Activated CD4-positive, alpha-beta memory T cell treated with anti-CD3 and anti-CD28 coated beads for 36 hours (primary cell): Measurements from ENCODE around the gene PLXNA1. TPM values are rescaled to one million over a fixed set of nuclear protein-coding genes. Genes with fewer than 3 reads are reported as not detected.

Source experiments
- CTCF ChIA-PET: fragments of 350-600 bp; sonication (Branson Sonifier 250); formaldehyde crosslinking; loops from one replicate; lab custom pipeline; 2021; ENCODE audit warnings: antibody characterized with exemption, inconsistent platforms; lab: Charles Lee
- POLR2A ChIA-PET: fragments of 350-600 bp; sonication (Branson Sonifier 250); formaldehyde crosslinking; loops from one replicate; lab custom pipeline; 2021; ENCODE audit warnings: antibody characterized with exemption; lab: Charles Lee
- DNase-seq: peaks from one replicate; pipeline ENCODE4 v3.0.0-alpha.2; 2020
- H3K27ac Mint-ChIP-seq: one replicate; pipeline ENCODE4 v1.8.0; 2021; ENCODE audit warnings: mixed read lengths
- H3K27me3 Mint-ChIP-seq: one replicate; pipeline ENCODE4 v1.8.0; 2021; ENCODE audit warnings: mixed read lengths
- H3K36me3 Mint-ChIP-seq: one replicate; pipeline ENCODE4 v1.8.0; 2021; ENCODE audit warnings: mixed read lengths
- H3K4me1 Mint-ChIP-seq: one replicate; pipeline ENCODE4 v1.8.0; 2021; ENCODE audit warnings: low read depth, mixed read lengths
- H3K4me3 Mint-ChIP-seq: one replicate; pipeline ENCODE4 v1.8.0; 2021; ENCODE audit warnings: mild to moderate bottlenecking, mixed read lengths
- H3K9me3 Mint-ChIP-seq: one replicate; pipeline ENCODE4 v1.8.0; 2021; ENCODE audit warnings: mixed read lengths
- intact Hi-C: fragments of 100-400 bp; cut with micrococcal nuclease; formaldehyde crosslinking; loops from one replicate; pipeline ENCODE4 v1.15.1; 2023
- total RNA-seq, 2 experiments: library from RNA; stranded (reverse); gene quantifications; one replicate each; pipeline ENCODE4 v1.2.3, GENCODE V29; 2021

Gene PLXNA1
- total RNA-seq, 2 experiments from 2014 or later, result 8.8 to 9.3 TPM

GRCh38 chr3:126944089-126944965 lies 38.6 kb upstream of the PLXNA1 start:
- no peaks in the 10 kb centered on the region for H3K27me3 Mint-ChIP-seq
- H3K4me3 Mint-ChIP-seq, result no peak overlapping the region
- H3K9me3 Mint-ChIP-seq, result no peaks in the 10 kb centered on the region
- POLR2A ChIA-PET, result no interaction called here
- intact Hi-C loops, result no loop called here
- CTCF ChIA-PET, result interaction anchor here (0.7 kb wide), 1 partner anchor 14 kb away, joined by 3 read pairs; no protein-coding TSS in a partner anchor
- DNase-seq, result no peak
- no peaks in the 10 kb centered on the region for H3K4me1 Mint-ChIP-seq
- H3K27ac Mint-ChIP-seq, result no peak overlapping the region
- H3K36me3 Mint-ChIP-seq, result peaks cover 3% of the 10 kb centered on the region

DNA sequence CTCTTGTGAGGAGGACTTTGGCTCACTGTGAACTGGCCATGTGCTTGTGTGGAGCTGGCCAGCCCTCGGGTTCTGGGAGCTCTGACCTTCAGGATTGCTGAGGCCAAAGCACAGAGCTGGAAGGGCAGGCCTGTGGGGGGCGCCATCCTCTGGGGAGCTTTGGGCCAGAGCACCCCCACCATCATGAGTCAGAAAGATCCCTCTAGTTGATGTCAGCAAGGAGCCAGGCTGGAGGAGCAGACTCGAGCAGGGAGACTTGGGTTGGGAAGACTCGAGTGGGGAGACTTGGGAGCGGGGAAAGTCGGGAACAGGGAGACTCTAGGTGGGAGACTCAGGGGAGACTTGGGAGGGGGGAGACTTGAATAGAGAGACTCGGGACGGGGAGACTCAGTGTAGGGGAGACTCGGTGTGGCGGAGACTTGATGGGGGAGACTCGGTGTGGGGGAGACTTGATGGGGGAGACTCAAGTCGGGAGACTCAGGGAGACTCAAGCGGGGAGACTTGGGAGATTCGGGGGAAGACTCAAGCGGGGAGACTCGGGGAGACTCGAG lies 37.7 kb upstream of the PLXNA1 start:
- no peak overlapping the region for H3K27ac Mint-ChIP-seq
- intact Hi-C loops, result no loop called here
- H3K4me3 Mint-ChIP-seq, result no peak overlapping the region
- CTCF ChIA-PET, result no interaction called here
- no peaks in the 10 kb centered on the region for H3K9me3 Mint-ChIP-seq
- POLR2A ChIA-PET, result no interaction called here
- no peaks in the 10 kb centered on the region for H3K27me3 Mint-ChIP-seq
- no peak for DNase-seq
- no peaks in the 10 kb centered on the region for H3K4me1 Mint-ChIP-seq
- H3K36me3 Mint-ChIP-seq, result peaks cover 3% of the 10 kb centered on the region

DNA sequence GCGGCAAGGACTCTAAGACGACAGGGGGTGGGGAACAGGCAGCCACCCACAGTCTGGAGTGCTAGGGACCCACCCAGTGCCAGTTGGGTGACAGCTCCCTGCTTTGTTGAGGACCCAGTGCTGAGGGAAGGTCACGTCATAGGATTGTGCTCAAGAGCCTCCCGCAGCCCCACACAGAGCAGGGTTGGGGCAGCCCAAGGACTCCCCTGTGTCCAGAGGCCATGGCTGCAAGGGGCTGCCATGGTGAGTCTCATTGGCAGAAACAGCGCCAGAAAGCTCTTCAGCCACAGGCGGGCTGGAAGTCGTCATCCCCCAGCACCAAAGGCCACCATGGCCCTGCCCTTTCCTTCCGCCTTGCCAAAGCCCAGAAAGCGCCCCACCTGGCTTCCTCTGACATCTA lies 37.0 kb upstream of the PLXNA1 start:
- DNase-seq, result no peak
- H3K9me3 Mint-ChIP-seq, result no peaks in the 10 kb centered on the region
- H3K27ac Mint-ChIP-seq, result no peak overlapping the region
- H3K4me1 Mint-ChIP-seq, result no peaks in the 10 kb centered on the region
- POLR2A ChIA-PET, result no interaction called here
- intact Hi-C loops, result no loop called here
- no peaks in the 10 kb centered on the region for H3K27me3 Mint-ChIP-seq
- CTCF ChIA-PET, result no interaction called here
- peaks cover 3% of the 10 kb centered on the region for H3K36me3 Mint-ChIP-seq
- no peak overlapping the region for H3K4me3 Mint-ChIP-seq

DNA sequence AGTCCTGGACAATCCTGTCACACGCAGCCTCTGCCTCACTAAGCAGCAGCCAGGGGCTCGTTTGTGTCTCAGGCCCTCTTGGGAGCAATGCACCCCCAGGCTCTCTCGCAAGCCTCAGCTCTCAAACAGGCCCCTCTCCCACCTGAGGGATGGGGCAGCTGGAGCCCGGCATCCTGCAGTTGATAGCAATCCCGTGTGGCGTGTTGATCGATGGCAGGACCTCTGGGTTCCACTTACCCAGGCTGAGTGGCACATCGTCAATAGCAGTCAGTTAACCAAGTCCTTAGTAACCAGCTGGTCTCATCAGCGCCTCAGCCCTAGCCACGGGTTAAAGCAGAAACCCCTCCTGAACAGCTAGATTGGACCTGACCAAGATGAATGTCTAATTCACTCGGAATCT lies 36.5 kb upstream of the PLXNA1 start:
- no peak overlapping the region for H3K4me3 Mint-ChIP-seq
- POLR2A ChIA-PET, result no interaction called here
- no peak for DNase-seq
- peaks cover 3% of the 10 kb centered on the region for H3K36me3 Mint-ChIP-seq
- intact Hi-C loops, result no loop called here
- CTCF ChIA-PET, result interaction anchor here (1.0 kb wide), 1 partner anchor 1017 kb away, joined by 3 read pairs; no protein-coding TSS in a partner anchor
- no peak overlapping the region for H3K27ac Mint-ChIP-seq
- no peaks in the 10 kb centered on the region for H3K27me3 Mint-ChIP-seq
- no peaks in the 10 kb centered on the region for H3K9me3 Mint-ChIP-seq
- H3K4me1 Mint-ChIP-seq, result no peaks in the 10 kb centered on the region

DNA sequence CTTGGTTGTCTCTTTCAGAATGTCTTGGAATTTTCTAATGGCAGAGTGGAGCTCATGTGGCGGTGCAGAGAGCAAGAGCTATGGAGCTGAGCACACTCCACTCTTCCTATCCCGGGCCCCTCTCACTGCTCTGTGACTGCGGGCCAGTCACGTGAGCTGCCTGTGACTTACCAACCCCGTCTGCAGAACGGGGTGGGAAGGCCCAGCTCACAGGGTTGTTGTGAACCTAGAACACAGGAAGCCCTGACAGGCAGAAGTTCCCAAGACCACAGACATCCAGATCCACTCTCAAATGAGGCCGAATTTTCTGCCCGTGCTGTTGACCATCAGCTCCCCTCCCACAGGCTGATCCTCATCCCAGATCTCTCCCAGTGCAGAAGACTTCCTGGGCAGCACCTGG lies 35.5 kb upstream of the PLXNA1 start:
- Mint-ChIP-seq H3K36me3 (peaks cover 3% of the 10 kb centered on the region), H3K4me3 (no peak overlapping the region), H3K4me1 (no peaks in the 10 kb centered on the region), H3K9me3 (no peaks in the 10 kb centered on the region), H3K27ac (no peak overlapping the region), H3K27me3 (no peaks in the 10 kb centered on the region)
- ChIA-PET POLR2A (no interaction called here), CTCF (interaction anchor here (1.0 kb wide), 1 partner anchor 1018 kb away, joined by 3 read pairs; no protein-coding TSS in a partner anchor)
- no peak for DNase-seq
- intact Hi-C loops, result no loop called here

- H3K9me3 Mint-ChIP-seq, result no peaks in the 10 kb centered on the region
- H3K27ac Mint-ChIP-seq, result no peak overlapping the region
- ChIA-PET CTCF (no interaction called here), POLR2A (no interaction called here)
- DNase-seq, result no peak
- no peak overlapping the region for H3K4me3 Mint-ChIP-seq
- no peaks in the 10 kb centered on the region for H3K27me3 Mint-ChIP-seq
- H3K36me3 Mint-ChIP-seq, result peaks cover 3% of the 10 kb centered on the region
- no peaks in the 10 kb centered on the region for H3K4me1 Mint-ChIP-seq
- intact Hi-C loops, result no loop called here
Measured at GRCh38 chr3:126948980-126949535, 33.9 kb upstream of the PLXNA1 start.

- POLR2A ChIA-PET, result no interaction called here
- CTCF ChIA-PET, result no interaction called here
- no peaks in the 10 kb centered on the region for H3K4me1 Mint-ChIP-seq
Measured at GRCh38 chr3:126951561-126951960, 31.4 kb upstream of the PLXNA1 start.

DNA sequence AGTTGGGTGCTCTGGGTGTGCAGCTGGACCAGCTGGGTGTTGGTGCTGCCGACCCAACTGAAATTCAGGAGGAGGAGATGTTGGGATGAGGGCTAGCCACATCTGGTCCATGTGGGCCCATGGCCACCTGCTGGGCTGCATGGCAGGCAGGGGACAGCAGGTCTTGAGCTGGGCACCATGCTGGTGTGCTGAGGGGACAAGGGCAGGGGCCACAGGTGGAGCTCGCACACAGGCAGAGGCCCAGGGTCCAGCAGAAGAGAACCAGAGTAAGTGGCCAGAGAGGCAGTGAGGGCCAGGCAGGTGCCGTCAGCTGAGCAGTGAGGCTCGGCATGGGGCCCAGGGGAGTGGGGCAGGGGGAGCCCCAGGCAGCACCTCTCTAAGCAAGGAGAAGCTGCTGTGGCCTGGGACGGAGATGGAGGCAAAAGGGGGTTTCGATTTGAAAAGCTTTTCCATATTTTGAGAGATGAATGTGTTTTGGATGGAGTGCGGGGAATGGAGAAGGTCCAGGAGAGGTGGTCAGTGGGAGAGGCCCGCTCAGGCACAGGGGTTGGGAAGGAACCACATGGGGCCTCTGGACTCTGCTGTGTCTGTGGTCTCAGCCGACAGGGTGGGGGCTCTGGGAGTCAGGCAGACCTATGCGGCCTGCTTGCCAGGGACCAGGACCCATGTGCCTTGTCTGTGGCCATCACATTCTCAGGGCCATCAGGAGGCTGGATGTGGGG lies 30.5 kb upstream of the PLXNA1 start:
- ChIA-PET CTCF (no interaction called here), POLR2A (no interaction called here)
- no peak overlapping the region for H3K4me3 Mint-ChIP-seq
- DNase-seq, result no peak
- no peaks in the 10 kb centered on the region for H3K27me3 Mint-ChIP-seq
- intact Hi-C loops, result no loop called here
- H3K36me3 Mint-ChIP-seq, result peaks cover 3% of the 10 kb centered on the region
- H3K4me1 Mint-ChIP-seq, result no peaks in the 10 kb centered on the region
- H3K9me3 Mint-ChIP-seq, result no peaks in the 10 kb centered on the region
- H3K27ac Mint-ChIP-seq, result no peak overlapping the region

More at GRCh38 chr3:126951561-126951960, 31.4 kb upstream of the PLXNA1 start:
- no peak for DNase-seq
- H3K4me3 Mint-ChIP-seq, result no peak overlapping the region
- no peak overlapping the region for H3K27ac Mint-ChIP-seq
- H3K27me3 Mint-ChIP-seq, result no peaks in the 10 kb centered on the region
- peaks cover 3% of the 10 kb centered on the region for H3K36me3 Mint-ChIP-seq
- no peaks in the 10 kb centered on the region for H3K9me3 Mint-ChIP-seq
- intact Hi-C loops, result no loop called here

DNA sequence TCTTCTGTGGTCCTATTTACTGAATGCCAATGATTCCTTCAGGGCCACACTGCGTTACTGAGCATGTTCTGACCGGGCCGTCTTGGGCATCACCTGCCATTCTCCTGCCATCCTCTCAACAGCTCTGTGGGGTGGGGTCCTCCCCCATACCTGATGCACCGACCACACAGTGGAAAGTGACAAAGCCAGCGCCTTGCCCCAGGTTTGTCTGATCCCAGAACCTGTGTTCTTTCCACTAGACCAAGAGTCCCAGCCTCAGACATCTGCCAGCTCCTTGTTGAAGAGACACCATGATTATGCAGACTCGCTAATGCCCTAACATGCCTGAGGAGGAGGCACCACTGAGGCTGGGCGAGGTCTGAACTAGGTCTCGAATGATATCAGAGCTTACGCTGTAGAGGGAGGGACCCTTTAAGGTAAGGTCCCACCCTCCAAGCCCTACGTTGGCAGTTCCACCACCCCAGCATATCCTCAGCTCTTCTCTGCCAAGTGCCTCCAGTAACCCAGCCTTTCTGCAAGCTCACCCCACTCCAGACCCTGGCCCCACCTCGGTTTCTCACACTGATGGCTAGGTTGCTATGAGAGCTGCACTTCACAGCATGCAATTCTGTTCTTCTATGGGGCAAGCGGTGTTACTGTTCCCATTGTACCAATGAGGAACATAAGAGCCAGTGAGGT lies 29.8 kb upstream of the PLXNA1 start:
- no peaks in the 10 kb centered on the region for H3K27me3 Mint-ChIP-seq

DNA sequence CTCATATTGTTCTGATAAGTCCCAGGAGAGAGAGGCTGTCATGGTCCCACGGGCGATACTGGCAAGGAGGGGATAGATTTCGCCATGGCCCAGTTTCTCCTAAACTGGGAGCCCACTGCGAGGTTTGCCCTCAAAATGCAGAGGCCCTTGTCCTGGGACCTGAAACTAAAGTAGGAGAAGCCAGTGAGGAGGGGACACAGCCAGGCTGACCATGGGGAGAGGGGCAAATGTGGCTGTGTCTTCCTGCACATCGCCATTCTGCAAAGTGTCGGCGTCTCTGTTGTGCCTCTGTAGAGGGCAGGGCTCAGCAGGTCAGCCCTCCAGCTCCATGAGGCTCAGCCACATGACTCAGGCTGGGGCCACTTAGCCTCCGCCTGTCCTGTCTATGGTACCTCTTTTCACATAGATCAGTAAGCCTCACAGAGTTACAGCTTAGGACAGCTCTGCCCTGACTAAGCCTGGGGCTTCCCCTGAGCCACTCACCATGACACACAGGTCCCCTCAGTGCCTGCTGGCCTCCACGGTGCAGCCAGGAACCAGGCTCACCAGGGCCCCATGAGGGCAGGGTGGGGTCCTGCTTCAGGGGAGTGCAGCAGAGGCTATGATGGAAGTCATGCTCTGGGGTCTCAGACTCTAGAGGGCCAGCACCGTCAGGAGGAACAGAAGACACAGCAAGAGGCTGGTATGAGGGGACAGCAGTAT lies 28.6 kb upstream of the PLXNA1 start:
- no peaks in the 10 kb centered on the region for H3K27me3 Mint-ChIP-seq
- intact Hi-C loops, result no loop called here
- no peaks in the 10 kb centered on the region for H3K9me3 Mint-ChIP-seq
- ChIA-PET CTCF (no interaction called here), POLR2A (no interaction called here)
- no peak overlapping the region for H3K27ac Mint-ChIP-seq
- peaks cover 3% of the 10 kb centered on the region for H3K36me3 Mint-ChIP-seq
- DNase-seq, result peak; percentile 34
- H3K4me1 Mint-ChIP-seq, result no peaks in the 10 kb centered on the region
- no peak overlapping the region for H3K4me3 Mint-ChIP-seq

More for the DNA sequence above, 29.8 kb upstream of the PLXNA1 start:
- ChIA-PET POLR2A (no interaction called here), CTCF (no interaction called here)
- DNase-seq, result no peak
- no peaks in the 10 kb centered on the region for H3K4me1 Mint-ChIP-seq
- no peak overlapping the region for H3K4me3 Mint-ChIP-seq
- no peak overlapping the region for H3K27ac Mint-ChIP-seq
- H3K9me3 Mint-ChIP-seq, result no peaks in the 10 kb centered on the region
- peaks cover 3% of the 10 kb centered on the region for H3K36me3 Mint-ChIP-seq
- intact Hi-C loops, result no loop called here

DNA sequence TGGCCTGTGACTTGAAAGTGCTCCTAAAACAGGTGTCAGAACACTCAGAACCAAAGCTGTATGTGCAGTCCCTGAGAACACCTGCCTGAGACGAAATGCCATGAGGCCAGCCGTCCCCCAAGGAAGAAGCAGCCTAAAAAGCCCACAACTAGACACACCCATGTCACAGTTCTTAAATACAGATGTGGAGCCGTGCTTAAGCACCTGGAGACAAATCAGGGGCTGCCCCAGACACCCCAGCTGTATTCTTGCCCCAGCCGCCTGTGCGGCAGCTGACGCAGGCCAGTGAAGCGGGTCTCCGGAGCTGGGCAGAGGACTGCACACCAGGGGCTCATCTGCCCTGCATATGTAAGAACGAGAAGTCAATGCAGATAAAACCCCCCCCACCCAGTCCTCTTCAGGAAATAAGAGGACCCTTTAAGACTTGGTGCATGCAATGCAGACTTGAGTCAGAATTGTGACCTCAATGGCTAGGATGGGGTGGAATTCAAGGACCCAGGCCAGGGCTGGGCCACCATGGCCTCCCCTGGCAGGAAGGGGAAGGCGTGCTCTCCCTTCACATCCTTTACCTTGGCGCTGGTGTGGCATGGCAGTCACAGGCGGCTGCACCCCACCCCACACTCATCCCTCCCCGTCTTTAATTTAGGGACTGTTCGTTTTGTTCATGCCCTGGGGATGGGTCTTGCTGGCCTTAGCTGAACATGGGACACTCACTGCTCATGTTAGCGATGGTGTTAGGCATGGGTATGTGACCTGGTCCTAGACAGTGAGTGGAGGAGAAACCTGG lies 27.7 kb upstream of the PLXNA1 start:
- Mint-ChIP-seq H3K9me3 (no peaks in the 10 kb centered on the region), H3K27ac (no peak overlapping the region), H3K27me3 (no peaks in the 10 kb centered on the region), H3K36me3 (peaks cover 3% of the 10 kb centered on the region), H3K4me3 (no peak overlapping the region), H3K4me1 (no peaks in the 10 kb centered on the region)
- CTCF ChIA-PET, result no interaction called here
- intact Hi-C loops, result no loop called here
- no peak for DNase-seq
- POLR2A ChIA-PET, result no interaction called here
